ENCODE measurements around the gene MYZAP.

MYZAP gene

GRCh38 chr15:57568299-57568698, 23.4 kb upstream of the MYZAP start:
- no peak for DNase-seq (ENCODE audit: low read depth)
- H3K4me3 ChIP-seq (replicated peaks; ENCODE audit: low read depth, low read length): no peak overlapping the region
- TF ChIP-seq CTCF (IDR thresholded peaks at IDR 0.05; ENCODE audit: low read length, missing control alignments): no peak

GRCh38 chr15:57570340-57570739, 21.4 kb upstream of the MYZAP start:
- DNase-seq (ENCODE audit: low read depth): no peak
- H3K4me3 ChIP-seq (replicated peaks; ENCODE audit: low read depth, low read length): no peak overlapping the region
- TF ChIP-seq CTCF (IDR thresholded peaks at IDR 0.05; ENCODE audit: low read length, missing control alignments): no peak

GRCh38 chr15:57570994-57571393, 20.7 kb upstream of the MYZAP start:
- no peak overlapping the region for H3K4me3 ChIP-seq (replicated peaks; ENCODE audit: low read depth, low read length)
- DNase-seq (ENCODE audit: low read depth): peak; percentile 76
- TF ChIP-seq CTCF (IDR thresholded peaks at IDR 0.05; ENCODE audit: low read length, missing control alignments): no peak

- H3K4me3 ChIP-seq (replicated peaks; ENCODE audit: low read depth, low read length): no peak overlapping the region
- DNase-seq (ENCODE audit: low read depth): no peak
- no peak for TF ChIP-seq CTCF (IDR thresholded peaks at IDR 0.05; ENCODE audit: low read length, missing control alignments)
These were observed 20.0 kb upstream of the MYZAP start for GRCh38 chr15:57571725-57572124.

GRCh38 chr15:57572468-57572867, 19.2 kb upstream of the MYZAP start:
- no peak overlapping the region for H3K4me3 ChIP-seq (replicated peaks; ENCODE audit: low read depth, low read length)
- DNase-seq (ENCODE audit: low read depth): no peak
- no peak for TF ChIP-seq CTCF (IDR thresholded peaks at IDR 0.05; ENCODE audit: low read length, missing control alignments)

GRCh38 chr15:57573151-57573550, 18.6 kb upstream of the MYZAP start:
- no peak overlapping the region for H3K4me3 ChIP-seq (replicated peaks; ENCODE audit: low read depth, low read length)
- TF ChIP-seq CTCF (IDR thresholded peaks at IDR 0.05; ENCODE audit: low read length, missing control alignments): no peak
- DNase-seq (ENCODE audit: low read depth): no peak

- H3K4me3 ChIP-seq (replicated peaks; ENCODE audit: low read depth, low read length): no peak overlapping the region
- no peak for DNase-seq (ENCODE audit: low read depth)
- no peak for TF ChIP-seq CTCF (IDR thresholded peaks at IDR 0.05; ENCODE audit: low read length, missing control alignments)
These were observed 16.3 kb upstream of the MYZAP start for GRCh38 chr15:57575363-57575762.

All from fibroblast of pulmonary artery (primary cell).